Fibroblast of gingiva (primary cell): Measurements from ENCODE around the gene ZNF490.

ENCODE experiments used
- DNase-seq: peaks from one replicate; pipeline ENCODE4 v3.0.0-alpha.2; 2011; ENCODE audit warnings: low read depth

Gene ZNF490

DNA sequence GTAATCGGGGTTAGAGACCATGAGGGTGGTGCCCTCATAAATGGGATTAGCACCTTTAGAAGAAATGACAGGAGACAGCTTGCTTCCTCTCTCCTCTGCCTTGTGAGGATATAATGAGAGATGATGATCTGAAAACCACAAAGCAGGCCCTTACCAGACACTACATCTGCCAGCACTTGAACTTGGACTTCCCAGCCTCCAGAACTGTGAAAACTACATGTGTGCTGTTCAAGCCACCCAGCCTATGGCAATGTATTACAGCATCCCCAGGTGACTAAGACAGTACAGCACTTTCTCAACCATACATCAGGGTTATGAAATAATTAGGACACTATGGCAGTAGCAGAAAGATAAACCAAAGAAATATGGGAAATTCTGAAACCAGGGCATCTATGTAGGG, 66.8 kb downstream of the ZNF490 start:
- DNase-seq: peak; percentile 14
